C4-2B (cell line): ENCODE results near the gene POGK.

Source experiments
- H3K27ac ChIP-seq: fragments of 450-650 bp; 2 replicates; pipeline ENCODE4 v1.5.1; 2017
- ZFX ChIP-seq: fragments of 450-650 bp; IDR thresholded peaks from 2 replicates; pipeline ENCODE4 v1.6.1; 2017
- TF ChIP-seq, protein P1 (sequence below): fragments of 450-650 bp; conservative IDR thresholded peaks from 2 replicates; pipeline ENCODE4 v1.5.1; 2017; ENCODE audit warnings: mild to moderate bottlenecking

Gene POGK, protein sequence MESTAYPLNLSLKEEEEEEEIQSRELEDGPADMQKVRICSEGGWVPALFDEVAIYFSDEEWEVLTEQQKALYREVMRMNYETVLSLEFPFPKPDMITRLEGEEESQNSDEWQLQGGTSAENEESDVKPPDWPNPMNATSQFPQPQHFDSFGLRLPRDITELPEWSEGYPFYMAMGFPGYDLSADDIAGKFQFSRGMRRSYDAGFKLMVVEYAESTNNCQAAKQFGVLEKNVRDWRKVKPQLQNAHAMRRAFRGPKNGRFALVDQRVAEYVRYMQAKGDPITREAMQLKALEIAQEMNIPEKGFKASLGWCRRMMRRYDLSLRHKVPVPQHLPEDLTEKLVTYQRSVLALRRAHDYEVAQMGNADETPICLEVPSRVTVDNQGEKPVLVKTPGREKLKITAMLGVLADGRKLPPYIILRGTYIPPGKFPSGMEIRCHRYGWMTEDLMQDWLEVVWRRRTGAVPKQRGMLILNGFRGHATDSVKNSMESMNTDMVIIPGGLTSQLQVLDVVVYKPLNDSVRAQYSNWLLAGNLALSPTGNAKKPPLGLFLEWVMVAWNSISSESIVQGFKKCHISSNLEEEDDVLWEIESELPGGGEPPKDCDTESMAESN

DNA sequence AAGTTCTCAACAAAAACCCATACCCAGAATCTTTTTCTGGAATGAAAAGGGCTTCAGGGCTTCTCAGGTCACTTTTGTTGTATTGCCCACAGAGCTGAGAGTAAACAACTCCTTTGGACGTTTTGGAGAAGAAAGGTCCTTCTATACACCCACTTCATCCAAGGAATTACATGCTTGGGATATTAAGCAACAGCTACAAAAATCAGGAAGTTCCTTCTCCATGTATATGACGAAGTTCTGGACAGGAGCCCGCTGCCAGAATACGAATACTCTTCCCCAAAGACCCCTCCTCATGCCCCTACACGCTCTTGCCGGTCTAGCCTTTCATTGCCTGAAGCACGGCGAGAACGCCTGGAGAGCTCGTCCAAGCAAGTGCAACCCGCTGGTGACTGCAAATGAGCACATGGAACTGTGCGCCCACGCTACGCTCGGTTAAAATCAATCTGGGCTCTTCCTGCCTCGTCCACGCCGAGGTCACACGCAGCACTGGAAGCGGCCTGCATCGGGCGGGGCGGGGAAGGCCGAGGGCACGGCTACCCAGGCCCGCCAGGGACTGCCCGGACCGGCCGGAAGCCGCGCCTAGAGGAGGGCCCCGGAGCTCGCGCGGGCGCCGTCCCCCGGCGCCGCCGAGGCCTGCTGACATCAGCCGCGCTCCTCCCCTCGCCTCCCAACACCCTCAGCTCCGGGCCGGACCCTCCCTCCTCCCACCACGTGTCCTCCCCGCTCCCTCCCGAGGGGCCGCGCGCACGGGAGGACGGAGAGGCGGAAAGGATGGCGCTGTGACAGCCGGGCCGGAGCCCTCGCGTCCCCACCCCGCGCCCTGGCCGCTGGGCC lies at the start of gene POGK:
Gene POGK, plus strand, starts transcription at position 710 of the 834 bp plus-strand sequence. CDS start 1,482 bp downstream, outside the sequence.
- peak within 1 kb of the TSS; percentile 83 for H3K27ac ChIP-seq
- TF ChIP-seq ZFX = peak; percentile 87
- TF ChIP-seq, protein P1, sequence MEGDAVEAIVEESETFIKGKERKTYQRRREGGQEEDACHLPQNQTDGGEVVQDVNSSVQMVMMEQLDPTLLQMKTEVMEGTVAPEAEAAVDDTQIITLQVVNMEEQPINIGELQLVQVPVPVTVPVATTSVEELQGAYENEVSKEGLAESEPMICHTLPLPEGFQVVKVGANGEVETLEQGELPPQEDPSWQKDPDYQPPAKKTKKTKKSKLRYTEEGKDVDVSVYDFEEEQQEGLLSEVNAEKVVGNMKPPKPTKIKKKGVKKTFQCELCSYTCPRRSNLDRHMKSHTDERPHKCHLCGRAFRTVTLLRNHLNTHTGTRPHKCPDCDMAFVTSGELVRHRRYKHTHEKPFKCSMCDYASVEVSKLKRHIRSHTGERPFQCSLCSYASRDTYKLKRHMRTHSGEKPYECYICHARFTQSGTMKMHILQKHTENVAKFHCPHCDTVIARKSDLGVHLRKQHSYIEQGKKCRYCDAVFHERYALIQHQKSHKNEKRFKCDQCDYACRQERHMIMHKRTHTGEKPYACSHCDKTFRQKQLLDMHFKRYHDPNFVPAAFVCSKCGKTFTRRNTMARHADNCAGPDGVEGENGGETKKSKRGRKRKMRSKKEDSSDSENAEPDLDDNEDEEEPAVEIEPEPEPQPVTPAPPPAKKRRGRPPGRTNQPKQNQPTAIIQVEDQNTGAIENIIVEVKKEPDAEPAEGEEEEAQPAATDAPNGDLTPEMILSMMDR = no peak

DNA sequence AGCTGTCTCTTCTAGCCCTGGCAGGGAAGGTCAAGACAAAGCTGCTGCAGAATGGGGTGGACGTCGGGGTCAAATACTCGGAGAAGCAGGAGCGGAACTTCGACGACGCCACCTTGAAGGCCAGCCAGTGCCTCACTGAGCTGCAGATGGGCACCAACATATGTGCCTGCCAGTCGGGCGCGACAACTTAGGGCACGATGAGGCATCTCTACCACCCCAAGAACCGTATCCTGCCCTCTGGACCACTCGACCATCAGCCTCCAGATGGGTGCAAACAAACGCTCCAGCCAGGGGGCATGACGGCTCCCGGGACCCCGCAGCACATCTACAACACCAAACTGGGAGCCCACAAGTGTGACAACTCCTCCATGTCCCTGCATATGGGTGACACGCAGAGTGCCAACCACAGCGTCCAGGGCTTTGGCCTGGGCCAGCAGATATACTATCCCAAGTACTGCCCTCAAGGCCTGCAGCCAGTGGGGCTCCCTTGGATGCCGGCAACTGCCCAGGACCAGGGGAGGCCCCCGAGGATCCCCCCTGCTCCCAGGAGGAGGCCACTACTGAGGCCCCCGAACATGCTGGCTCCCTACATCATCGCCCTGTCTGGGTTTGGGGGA lies 42.5 kb upstream of the POGK start:
- TF ChIP-seq, protein P1 = no peak
- no peak for TF ChIP-seq ZFX
- H3K27ac ChIP-seq = no peak overlapping the region

DNA sequence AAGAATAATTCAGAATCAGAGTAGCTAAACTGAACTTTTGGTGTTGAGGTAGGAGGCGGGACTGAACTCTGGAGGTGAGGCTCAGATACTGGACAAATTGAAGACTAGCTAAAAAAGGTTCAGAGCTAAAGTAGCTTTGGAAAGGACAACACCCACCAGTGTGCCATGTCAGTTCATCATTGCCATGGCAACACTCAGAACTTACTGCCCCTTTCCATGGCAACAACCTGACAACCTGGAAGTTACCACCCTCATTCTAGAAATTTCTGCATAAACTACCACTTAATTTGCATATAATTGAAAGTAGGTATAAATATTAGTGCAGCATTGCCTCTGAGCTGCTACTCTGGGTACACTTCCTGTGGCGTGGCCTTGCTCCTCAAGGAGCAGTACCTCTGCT lies 30.3 kb upstream of the POGK start:
- H3K27ac ChIP-seq = no peak overlapping the region
- no peak for TF ChIP-seq ZFX
- TF ChIP-seq, protein P1 = no peak

DNA sequence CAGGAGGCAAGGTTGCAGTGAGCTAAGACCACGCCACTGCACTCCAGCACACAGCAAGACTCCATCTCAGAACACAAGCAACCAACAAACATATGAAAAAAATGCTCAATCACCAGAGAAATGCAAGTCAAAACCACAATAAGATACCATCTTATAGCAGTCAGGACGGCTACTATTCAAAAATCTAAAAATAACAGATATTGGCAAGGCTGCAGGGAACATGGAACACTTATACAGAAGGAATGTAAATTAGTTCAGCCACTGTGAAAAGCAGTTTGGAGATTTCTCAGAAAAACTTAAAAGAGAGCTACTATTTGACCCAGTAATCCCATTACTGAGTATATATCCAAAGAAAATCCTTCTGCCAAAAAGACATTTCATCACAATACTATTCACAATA lies 27.6 kb upstream of the POGK start:
- TF ChIP-seq, protein P1 = no peak
- TF ChIP-seq ZFX = no peak

DNA sequence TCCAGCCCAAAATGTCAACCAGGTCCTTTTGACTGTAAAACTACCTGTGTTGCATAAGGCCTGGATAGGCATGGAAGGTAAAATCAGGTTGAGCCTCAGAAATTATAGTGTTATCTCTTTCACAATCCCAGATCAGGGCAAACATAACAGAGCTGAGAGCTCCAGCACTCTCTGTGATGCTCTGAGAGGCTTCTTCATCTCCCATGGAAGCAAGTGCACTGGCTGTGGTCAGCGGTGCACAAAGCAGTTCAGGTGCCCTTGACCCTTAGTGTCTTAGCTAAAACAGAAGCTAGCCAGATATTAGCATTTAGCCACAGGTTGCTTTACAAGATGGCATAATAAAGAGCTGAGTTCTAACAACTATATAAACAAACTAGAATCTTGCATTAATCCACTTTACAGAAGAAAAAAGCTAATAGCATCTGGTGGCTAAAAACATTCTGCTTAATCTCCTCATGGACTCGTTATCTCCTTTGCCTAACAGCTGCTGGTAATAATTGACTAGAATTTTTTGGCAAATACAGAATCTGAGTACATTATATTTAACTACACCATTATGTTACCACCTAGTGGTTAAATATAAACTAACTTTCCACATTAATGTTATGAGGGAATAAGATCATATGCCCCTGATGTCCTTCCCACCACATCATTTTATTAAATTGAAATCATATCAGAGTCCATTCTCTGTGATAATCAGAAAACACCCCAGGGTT lies 25.6 kb upstream of the POGK start:
- H3K27ac ChIP-seq = no peak overlapping the region
- TF ChIP-seq, protein P1 = peak; percentile 26
- no peak for TF ChIP-seq ZFX

More for the DNA sequence above, 27.6 kb upstream of the POGK start:
- H3K27ac ChIP-seq = no peak overlapping the region

DNA sequence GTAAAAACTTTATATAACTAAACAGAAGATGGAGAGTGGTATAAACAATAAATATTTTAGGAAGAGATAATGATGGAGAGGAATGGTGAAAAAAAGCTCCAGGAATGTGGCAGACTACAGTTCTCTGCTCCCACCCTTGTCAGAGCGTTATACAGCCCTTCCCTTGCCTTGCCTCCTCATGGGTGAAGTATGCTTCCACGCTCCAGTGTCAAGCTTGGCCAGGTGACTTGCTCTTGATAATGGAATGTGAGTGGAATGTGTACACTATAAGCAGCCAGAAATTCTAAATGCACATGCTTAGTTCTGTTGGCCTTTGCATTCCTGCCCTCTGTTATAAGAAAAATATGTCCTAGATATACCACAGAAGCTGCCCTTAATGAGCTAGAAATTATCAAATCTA lies 24.7 kb upstream of the POGK start:
- no peak overlapping the region for H3K27ac ChIP-seq
- TF ChIP-seq, protein P1 = no peak
- no peak for TF ChIP-seq ZFX
